Uterus (tissue), 4 donors: ENCODE data around the gene WFS1. TPM values are rescaled to one million over a fixed set of nuclear protein-coding genes. Genes with fewer than 3 reads are reported as not detected.

Experiments
- DNase-seq, 2 donors: peaks; one replicate each; pipeline ENCODE4 v3.0.0-alpha.2; 2019 to 2020
- H3K27ac ChIP-seq, 2 donors: fragments of 200-600 bp; sonication (generic); 1 replicate in 1 of 2; 2 replicates in 1 of 2; pipeline ENCODE4 v1.5.1; 2016 to 2018
- H3K27me3 ChIP-seq, 2 donors: fragments of 200-600 bp; sonication (generic); one replicate each; pipeline ENCODE4 v1.5.1; 2018 to 2019; ENCODE audit warnings: control low read depth in 1 of 2
- H3K36me3 ChIP-seq, 2 donors: fragments of 200-600 bp; sonication (generic); one replicate each; pipeline ENCODE4 v1.5.1; 2019; ENCODE audit warnings: control low read depth in 1 of 2
- H3K4me1 ChIP-seq, 2 donors: fragments of 200-600 bp; sonication (generic); one replicate each; pipeline ENCODE4 v1.5.1; 2018 to 2019; ENCODE audit warnings: control low read depth in 1 of 2
- H3K4me3 ChIP-seq, 2 donors: fragments of 200-600 bp; sonication (generic); 1 replicate in 1 of 2; 2 replicates in 1 of 2; pipeline ENCODE4 v1.5.1; 2018 to 2019; ENCODE audit warnings: mild to moderate bottlenecking in 1 of 2
- H3K9me3 ChIP-seq, 2 donors: fragments of 200-600 bp; sonication (generic); one replicate each; pipeline ENCODE4 v1.5.1; 2019; ENCODE audit warnings: control low read depth in 1 of 2
- POLR2A ChIP-seq, 2 donors: fragments of 450-650 bp; IDR thresholded peaks; one replicate each; pipeline ENCODE4 v1.6.1; 2016; ENCODE audit warnings: antibody characterized with exemption in 2 of 2, mild to moderate bottlenecking in 1 of 2, moderate library complexity in 1 of 2
- intact Hi-C: fragments of 100-400 bp; cut with DNase I; formaldehyde crosslinking; loops from one replicate; pipeline ENCODE4 v1.15.1; 2023; ENCODE audit warnings: low total_unique reads
- total RNA-seq, 4 donors: library from RNA; depleted of rRNA in 3 of 4; stranded (reverse); fragments of >200 nt in 3 of 4; gene quantifications; one replicate each; pipeline versions ENCODE4 v1.1.0 to v1.2.4, GENCODE V29; 2014 to 2023
- TF ChIP-seq, protein P1 (sequence below), 4 experiments: fragments of 200-600 bp in 2 of 4; fragments of 450-650 bp in 2 of 4; sonication (generic) in 2 of 4; IDR thresholded peaks; one replicate each; pipeline ENCODE4 v1.5.1; 2016 to 2019; ENCODE audit warnings: antibody characterized with exemption in 4 of 4, mild to moderate bottlenecking in 2 of 4, moderate library complexity in 1 of 4
- donor health status: DM: yes; HTN: yes; CAD: no.

The WFS1 gene
- total RNA-seq, 4 donors from 2014 or later: 27.5 to 118 (median 51.9) TPM

DNA sequence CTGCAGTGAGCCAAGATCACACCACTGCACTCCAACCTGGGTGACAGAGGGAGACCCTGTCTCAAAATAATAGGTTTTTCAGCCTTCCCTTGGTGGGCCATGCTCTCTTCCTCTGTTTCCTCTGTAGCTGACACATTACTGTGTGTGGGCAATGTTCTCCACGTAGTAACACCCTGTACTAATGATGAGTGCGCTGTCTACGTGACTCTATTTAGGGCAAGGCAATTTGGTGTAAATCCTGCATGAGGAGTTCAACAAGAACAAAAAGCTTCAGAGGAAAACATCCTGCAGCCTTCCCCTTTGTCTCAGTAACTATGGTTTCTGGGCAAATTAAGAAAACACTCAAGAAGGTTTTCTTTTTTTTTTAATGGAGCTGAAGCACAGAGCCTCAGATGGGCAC is 44.9 kb upstream of the WFS1 start:
- TF ChIP-seq, protein P1, sequence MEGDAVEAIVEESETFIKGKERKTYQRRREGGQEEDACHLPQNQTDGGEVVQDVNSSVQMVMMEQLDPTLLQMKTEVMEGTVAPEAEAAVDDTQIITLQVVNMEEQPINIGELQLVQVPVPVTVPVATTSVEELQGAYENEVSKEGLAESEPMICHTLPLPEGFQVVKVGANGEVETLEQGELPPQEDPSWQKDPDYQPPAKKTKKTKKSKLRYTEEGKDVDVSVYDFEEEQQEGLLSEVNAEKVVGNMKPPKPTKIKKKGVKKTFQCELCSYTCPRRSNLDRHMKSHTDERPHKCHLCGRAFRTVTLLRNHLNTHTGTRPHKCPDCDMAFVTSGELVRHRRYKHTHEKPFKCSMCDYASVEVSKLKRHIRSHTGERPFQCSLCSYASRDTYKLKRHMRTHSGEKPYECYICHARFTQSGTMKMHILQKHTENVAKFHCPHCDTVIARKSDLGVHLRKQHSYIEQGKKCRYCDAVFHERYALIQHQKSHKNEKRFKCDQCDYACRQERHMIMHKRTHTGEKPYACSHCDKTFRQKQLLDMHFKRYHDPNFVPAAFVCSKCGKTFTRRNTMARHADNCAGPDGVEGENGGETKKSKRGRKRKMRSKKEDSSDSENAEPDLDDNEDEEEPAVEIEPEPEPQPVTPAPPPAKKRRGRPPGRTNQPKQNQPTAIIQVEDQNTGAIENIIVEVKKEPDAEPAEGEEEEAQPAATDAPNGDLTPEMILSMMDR (IDR thresholded peaks at IDR 0.05): no peak
- no peak for TF ChIP-seq POLR2A (IDR thresholded peaks at IDR 0.05)
- DNase-seq: no peak
- Histone ChIP-seq H3K4me1 (no peaks in the 10 kb centered on the region), H3K36me3 (no peaks in the 10 kb centered on the region), H3K27me3 (peaks cover 10 to 11% of the 10 kb centered on the region in 2 donors), H3K4me3 (no peak overlapping the region), H3K9me3 (peaks cover 0 to 6% of the 10 kb centered on the region in 2 donors), H3K27ac (no peak overlapping the region)
- intact Hi-C loops: no loop called here

DNA sequence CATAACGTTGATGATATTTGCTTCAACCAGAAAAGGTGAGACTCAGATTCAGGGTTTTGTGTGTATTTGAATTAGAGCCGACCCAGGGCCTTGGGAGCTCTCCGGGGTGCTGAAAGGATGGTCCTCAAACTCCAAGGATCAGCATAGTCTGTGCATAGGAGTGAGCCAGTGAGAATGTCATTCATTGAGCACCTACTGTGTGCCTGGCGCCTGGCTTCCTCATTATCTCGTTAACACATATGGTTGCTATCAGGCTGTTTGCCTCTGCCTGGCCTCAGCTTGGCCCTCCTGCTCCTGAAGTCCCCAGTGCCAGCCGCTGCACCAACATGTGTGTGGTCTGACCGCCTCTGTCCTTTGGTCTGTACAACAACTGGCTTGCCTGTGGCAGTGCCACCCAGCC is 44.2 kb upstream of the WFS1 start:
- peaks cover 9 to 10% of the 10 kb centered on the region in 2 donors for H3K27me3 ChIP-seq
- no peak for DNase-seq
- no peak overlapping the region for H3K27ac ChIP-seq
- TF ChIP-seq, protein P1 (IDR thresholded peaks at IDR 0.05): no peak
- no peak for TF ChIP-seq POLR2A (IDR thresholded peaks at IDR 0.05)
- intact Hi-C loops: no loop called here
- H3K4me1 ChIP-seq: no peaks in the 10 kb centered on the region
- no peaks in the 10 kb centered on the region for H3K36me3 ChIP-seq
- no peak overlapping the region for H3K4me3 ChIP-seq
- H3K9me3 ChIP-seq: peaks cover 0 to 6% of the 10 kb centered on the region in 2 donors

DNA sequence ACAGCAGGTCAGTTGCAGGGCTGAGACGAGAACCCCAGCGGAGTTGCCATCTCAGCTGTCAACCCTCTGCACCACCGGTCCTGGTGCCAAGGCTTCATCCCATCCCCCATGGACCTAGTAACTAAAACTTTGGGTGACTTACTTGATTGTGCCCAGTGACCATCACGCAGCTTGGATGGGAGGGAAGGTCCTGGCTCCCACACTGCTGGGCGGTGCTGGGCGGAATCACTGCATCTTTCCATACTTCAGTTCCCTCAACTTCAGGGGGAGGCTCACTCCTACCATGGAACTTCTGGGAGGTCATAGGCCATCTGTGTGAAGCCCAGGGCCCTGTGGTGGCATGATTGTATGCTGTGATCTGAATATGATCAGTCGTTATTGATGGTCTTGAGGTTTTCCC is 43.1 kb upstream of the WFS1 start:
- Histone ChIP-seq H3K27ac (no peak overlapping the region), H3K9me3 (peaks cover 0 to 6% of the 10 kb centered on the region in 2 donors), H3K4me3 (no peak overlapping the region), H3K36me3 (no peaks in the 10 kb centered on the region), H3K27me3 (peaks cover 1 to 9% of the 10 kb centered on the region in 2 donors), H3K4me1 (no peaks in the 10 kb centered on the region)
- intact Hi-C loops: no loop called here
- DNase-seq: no peak
- TF ChIP-seq POLR2A (IDR thresholded peaks at IDR 0.05): no peak
- TF ChIP-seq, protein P1 (IDR thresholded peaks at IDR 0.05): no peak

DNA sequence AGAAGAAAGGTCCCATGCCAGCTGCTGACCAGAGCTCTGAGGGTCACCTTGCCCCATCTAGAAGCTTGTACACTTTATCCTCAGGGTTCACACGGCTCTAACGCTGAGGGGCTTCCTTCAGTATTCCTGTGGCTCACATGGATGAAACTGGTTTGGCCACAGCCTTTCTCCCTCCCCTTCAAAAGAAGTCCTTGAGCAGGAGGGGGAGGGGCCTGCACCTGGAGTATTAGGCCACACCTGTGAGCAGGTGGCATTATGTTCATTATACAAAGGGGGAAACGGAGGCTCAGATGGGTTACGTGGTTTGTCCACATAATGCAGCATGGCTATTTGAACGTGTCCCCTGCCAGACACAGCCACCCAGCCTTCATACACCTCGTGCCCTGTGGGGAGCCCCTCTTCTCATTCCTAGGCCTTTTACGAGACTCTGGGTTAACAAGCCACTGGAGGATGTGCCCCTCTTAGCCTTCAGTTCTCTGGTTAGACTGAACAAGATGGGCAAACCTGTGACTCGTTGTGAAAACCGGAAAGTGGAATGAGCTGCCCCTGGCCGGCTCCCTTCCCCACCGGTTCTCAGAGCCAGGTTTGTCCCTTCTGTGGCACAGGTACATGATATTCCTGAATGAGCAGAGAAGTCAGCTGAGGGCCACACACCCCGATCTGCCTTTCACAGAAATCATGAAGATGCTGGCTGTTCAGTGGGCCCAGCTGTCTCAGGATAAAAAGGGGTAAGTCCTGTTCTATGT is 42.1 kb upstream of the WFS1 start:
- H3K9me3 ChIP-seq: no peaks in the 10 kb centered on the region
- no peak overlapping the region for H3K27ac ChIP-seq
- intact Hi-C loops: no loop called here
- no peaks in the 10 kb centered on the region for H3K4me1 ChIP-seq
- no peak for DNase-seq
- no peak for TF ChIP-seq POLR2A (IDR thresholded peaks at IDR 0.05)
- TF ChIP-seq, protein P1 (IDR thresholded peaks at IDR 0.05): no peak
- no peak overlapping the region for H3K4me3 ChIP-seq
- no peaks in the 10 kb centered on the region for H3K36me3 ChIP-seq
- H3K27me3 ChIP-seq: peaks cover 0 to 3% of the 10 kb centered on the region in 2 donors

DNA sequence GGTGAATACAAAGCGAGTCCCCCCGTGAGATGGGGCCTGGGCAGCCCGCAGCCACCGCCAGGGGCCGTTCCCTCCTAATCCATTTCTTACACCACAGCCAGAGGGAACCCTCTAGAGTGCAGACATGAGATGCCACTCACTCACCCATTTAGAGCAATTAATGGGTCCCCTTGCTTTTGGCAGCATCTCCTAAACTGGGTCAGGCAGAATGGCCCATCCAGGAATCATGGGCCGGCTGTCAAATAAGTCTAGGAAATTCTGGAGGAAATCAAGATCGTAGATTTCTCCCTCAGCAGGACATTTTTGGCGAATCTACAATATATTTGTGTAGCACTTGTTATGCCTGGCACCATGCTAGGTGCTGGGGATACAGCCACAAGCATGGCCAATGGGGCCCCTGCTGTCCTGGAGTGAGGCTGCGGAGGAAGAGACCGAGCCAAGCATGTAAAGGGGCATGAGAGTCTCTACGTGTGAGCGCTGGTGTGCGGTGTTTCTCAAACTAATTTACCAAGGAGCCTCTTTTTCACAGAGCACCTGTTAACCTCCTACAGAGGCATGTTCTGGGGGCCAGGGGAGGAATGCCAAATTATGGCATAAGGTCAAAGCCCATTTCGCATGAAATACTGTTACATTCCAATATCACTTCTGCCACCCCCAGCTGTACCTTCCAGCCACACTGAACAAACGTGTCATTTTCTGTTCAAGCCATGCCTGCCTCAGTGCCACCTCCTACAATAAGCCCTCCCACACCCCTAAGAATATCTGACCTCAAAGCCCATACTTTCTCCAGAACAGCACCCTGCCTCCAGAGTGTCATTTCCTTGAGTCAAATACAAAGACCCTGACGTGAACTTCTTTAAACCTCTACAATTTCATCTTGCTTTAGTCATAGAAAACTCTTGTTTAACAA is 41.2 kb upstream of the WFS1 start:
- H3K4me3 ChIP-seq: no peak overlapping the region
- H3K36me3 ChIP-seq: no peaks in the 10 kb centered on the region
- H3K27me3 ChIP-seq: no peaks in the 10 kb centered on the region
- DNase-seq: no peak
- no peaks in the 10 kb centered on the region for H3K9me3 ChIP-seq
- H3K27ac ChIP-seq: no peak overlapping the region
- TF ChIP-seq, protein P1 (IDR thresholded peaks at IDR 0.05): no peak
- TF ChIP-seq POLR2A (IDR thresholded peaks at IDR 0.05): no peak
- intact Hi-C loops: no loop called here
- H3K4me1 ChIP-seq: no peaks in the 10 kb centered on the region
